OCI-LY7 (cell line): ENCODE results near the gene RPGRIP1L. TPM values are rescaled to one million over a fixed set of nuclear protein-coding genes. Genes with fewer than 3 reads are reported as not detected.

Experiments used
- BruUV-seq: library from RNA; stranded (reverse); fragments of 400-500 nt; replicated peaks from 2 replicates; lab custom pipeline; 2021; lab: Mats Ljungman, UMichigan
- CTCF ChIA-PET: fragments of 300-600 bp; sonication (Branson Sonifier 250); formaldehyde crosslinking; loops from one replicate; lab custom pipeline; 2022; ENCODE audit warnings: antibody characterized with exemption; ENCODE audit not compliant: unreplicated experiment; lab: Charles Lee
- POLR2A ChIA-PET: fragments of 300-600 bp; sonication (Branson Sonifier 250); formaldehyde crosslinking; loops from one replicate; lab custom pipeline; 2022; ENCODE audit warnings: antibody characterized with exemption; lab: Charles Lee
- DNase-seq: peaks from one replicate; pipeline ENCODE4 v3.0.0-alpha.2; 2015; ENCODE audit warnings: low spot score
- H2AFZ ChIP-seq: fragments of 200-600 bp; sonication (generic), shearing (Covaris generic); 2 replicates; pipeline ENCODE4 v1.6.1; 2014; ENCODE audit warnings: mild to moderate bottlenecking, antibody characterized with exemption, low read length, moderate library complexity
- H3K27ac ChIP-seq: fragments of 200-600 bp; sonication (generic); 2 replicates; pipeline ENCODE4 v1.5.1; 2014; ENCODE audit warnings: mixed run types, low read depth, mild to moderate bottlenecking, moderate library complexity, low read length, inconsistent platforms; ENCODE audit not compliant: poor library complexity, severe bottlenecking
- H3K36me3 ChIP-seq: fragments of 200-600 bp; sonication (generic); 2 replicates; pipeline ENCODE4 v1.6.1; 2014; ENCODE audit warnings: mild to moderate bottlenecking, antibody characterized with exemption, low read length, moderate library complexity, mixed read lengths; ENCODE audit not compliant: insufficient read depth
- H3K4me1 ChIP-seq: fragments of 200-600 bp; sonication (generic); 2 replicates; pipeline ENCODE4 v1.5.1; 2014; ENCODE audit warnings: mild to moderate bottlenecking, low read length; ENCODE audit not compliant: insufficient read depth, poor library complexity, severe bottlenecking
- H3K4me2 ChIP-seq: fragments of 200-600 bp; sonication (generic); 2 replicates; pipeline ENCODE4 v1.6.1; 2014; ENCODE audit warnings: mild to moderate bottlenecking, low read length
- H3K4me3 ChIP-seq: fragments of 200-600 bp; sonication (generic); 2 replicates; pipeline ENCODE4 v1.5.1; 2014; ENCODE audit warnings: mild to moderate bottlenecking, low read depth, low read length; ENCODE audit not compliant: poor library complexity, severe bottlenecking
- H3K79me2 ChIP-seq: fragments of 200-600 bp; sonication (generic); 2 replicates; pipeline ENCODE4 v1.6.1; 2016; ENCODE audit warnings: low read depth, mild to moderate bottlenecking, low read length, moderate library complexity, mixed read lengths; ENCODE audit not compliant: insufficient read depth
- H3K9me2 ChIP-seq: fragments of 200-600 bp; sonication (generic); 2 replicates; pipeline ENCODE4 v1.6.1; 2016; ENCODE audit warnings: mild to moderate bottlenecking, low read length, mixed read lengths; ENCODE audit not compliant: insufficient read depth
- H3K9me3 ChIP-seq: fragments of 200-600 bp; sonication (generic); 2 replicates; pipeline ENCODE4 v1.6.1; 2014; ENCODE audit warnings: mild to moderate bottlenecking, mixed run types, low read length, mixed read lengths
- H4K20me1 ChIP-seq: fragments of 200-600 bp; sonication (generic); 2 replicates; pipeline ENCODE4 v1.6.1; 2014; ENCODE audit warnings: mild to moderate bottlenecking, antibody characterized with exemption, low read length, moderate library complexity, mixed read lengths; ENCODE audit not compliant: insufficient read depth
- EZH2phosphoT487 ChIP-seq: fragments of 200-600 bp; sonication (generic); IDR thresholded peaks from 2 replicates; pipeline ENCODE4 v1.6.1; 2018; ENCODE audit warnings: low read depth, borderline replicate concordance, mild to moderate bottlenecking, mixed run types, antibody characterized with exemption, low read length, moderate library complexity, mixed read lengths
- intact Hi-C: fragments of 100-400 bp; cut with micrococcal nuclease; formaldehyde crosslinking; loops from one replicate; pipeline ENCODE4 v1.10.0; 2022; ENCODE audit not compliant: unreplicated experiment
- total RNA-seq, 2 experiments: library from RNA; depleted of rRNA in 1 of 2; stranded (reverse); fragments of >200 nt in 1 of 2; shearing (Covaris generic) in 1 of 2; gene quantifications; 2 replicates each; pipeline ENCODE4 v1.2.3, GENCODE V29; 2014 to 2022
- TF ChIP-seq, protein P1 (sequence below): fragments of 200-600 bp; sonication (generic); conservative IDR thresholded peaks from 2 replicates; pipeline ENCODE4 v1.5.1; 2014; ENCODE audit warnings: mild to moderate bottlenecking, antibody characterized with exemption, low read length, moderate library complexity, mixed read lengths

RPGRIP1L gene
- total RNA-seq, 2 experiments from 2014 or later: 12.7 to 15.4 TPM

DNA sequence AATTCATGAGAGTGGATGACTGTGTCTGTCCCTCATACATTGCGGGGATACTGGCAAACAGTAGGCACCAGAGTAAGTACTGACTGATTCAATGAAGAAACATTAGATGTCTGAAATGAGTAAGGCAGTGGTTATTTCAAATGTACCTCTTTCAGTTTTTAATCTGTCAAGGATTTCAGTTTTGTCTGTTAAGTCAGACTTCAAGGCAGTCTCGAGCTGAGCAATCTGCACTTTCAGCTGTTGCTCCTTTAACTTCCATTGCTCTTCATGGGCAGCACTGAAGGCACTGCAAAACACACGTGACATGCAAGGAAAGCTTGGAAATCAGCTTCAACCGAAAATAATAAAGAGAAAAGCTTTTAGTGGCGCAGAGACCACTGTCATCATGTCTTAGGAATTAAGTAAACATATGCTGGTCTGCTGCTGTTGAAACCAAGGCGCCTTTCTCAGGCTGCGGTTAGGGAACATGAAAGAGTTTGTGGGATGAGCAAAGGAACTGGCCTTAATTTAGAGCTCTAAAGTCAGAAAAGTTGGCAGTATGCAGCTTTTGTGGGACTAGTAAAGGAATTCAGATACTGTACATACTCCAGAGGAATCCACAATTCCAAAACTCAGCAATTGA is 38.8 kb downstream of the RPGRIP1L start:
- Histone ChIP-seq H3K36me3 (no peaks in the 10 kb centered on the region), H3K4me2 (no peak overlapping the region), H3K9me3 (no peaks in the 10 kb centered on the region), H3K9me2 (no peaks in the 10 kb centered on the region), H3K27ac (no peak overlapping the region), H3K4me3 (no peak overlapping the region), H2AFZ (no peak overlapping the region), H4K20me1 (no peaks in the 10 kb centered on the region), H3K79me2 (no peaks in the 10 kb centered on the region), H3K4me1 (no peaks in the 10 kb centered on the region)
- intact Hi-C loops: no loop called here
- ChIA-PET POLR2A (interaction anchor here (0.7 to 1.3 kb wide), 2 partner anchors 11 to 25 kb away, joined by 3 read pairs; no protein-coding TSS in a partner anchor), CTCF (no interaction called here)
- DNase-seq: no peak
- no TSS peak for BruUV-seq
- TF ChIP-seq EZH2phosphoT487: no peak
- TF ChIP-seq, protein P1, sequence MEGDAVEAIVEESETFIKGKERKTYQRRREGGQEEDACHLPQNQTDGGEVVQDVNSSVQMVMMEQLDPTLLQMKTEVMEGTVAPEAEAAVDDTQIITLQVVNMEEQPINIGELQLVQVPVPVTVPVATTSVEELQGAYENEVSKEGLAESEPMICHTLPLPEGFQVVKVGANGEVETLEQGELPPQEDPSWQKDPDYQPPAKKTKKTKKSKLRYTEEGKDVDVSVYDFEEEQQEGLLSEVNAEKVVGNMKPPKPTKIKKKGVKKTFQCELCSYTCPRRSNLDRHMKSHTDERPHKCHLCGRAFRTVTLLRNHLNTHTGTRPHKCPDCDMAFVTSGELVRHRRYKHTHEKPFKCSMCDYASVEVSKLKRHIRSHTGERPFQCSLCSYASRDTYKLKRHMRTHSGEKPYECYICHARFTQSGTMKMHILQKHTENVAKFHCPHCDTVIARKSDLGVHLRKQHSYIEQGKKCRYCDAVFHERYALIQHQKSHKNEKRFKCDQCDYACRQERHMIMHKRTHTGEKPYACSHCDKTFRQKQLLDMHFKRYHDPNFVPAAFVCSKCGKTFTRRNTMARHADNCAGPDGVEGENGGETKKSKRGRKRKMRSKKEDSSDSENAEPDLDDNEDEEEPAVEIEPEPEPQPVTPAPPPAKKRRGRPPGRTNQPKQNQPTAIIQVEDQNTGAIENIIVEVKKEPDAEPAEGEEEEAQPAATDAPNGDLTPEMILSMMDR: no peak

DNA sequence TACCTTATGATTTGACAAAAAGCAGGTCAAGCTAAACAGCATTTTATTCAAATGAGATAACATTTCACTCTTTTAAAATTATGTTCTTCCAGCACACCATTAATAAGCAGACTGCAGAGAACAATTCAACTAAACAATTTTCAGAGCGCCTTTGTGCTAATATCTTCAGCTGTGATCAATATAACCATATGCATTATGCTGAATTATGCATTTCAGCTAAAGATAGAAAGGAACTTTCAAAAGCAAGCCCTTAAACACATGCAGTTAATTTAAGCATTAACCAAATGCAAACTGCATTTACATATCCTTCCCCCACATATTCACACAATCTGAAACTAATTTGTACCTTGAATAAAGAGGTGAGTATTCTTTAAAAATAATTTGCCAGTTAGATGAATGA is 41.6 kb downstream of the RPGRIP1L start:
- CTCF ChIA-PET: no interaction called here
- intact Hi-C loops: no loop called here
- no peak overlapping the region for H2AFZ ChIP-seq
- H3K4me3 ChIP-seq: no peak overlapping the region
- no peaks in the 10 kb centered on the region for H3K36me3 ChIP-seq
- H3K27ac ChIP-seq: no peak overlapping the region
- no peak for TF ChIP-seq EZH2phosphoT487
- TF ChIP-seq, protein P1: no peak
- POLR2A ChIA-PET: interaction anchor here (0.6 to 1.2 kb wide), 2 partner anchors 21 to 69 kb away, joined by 3 to 4 read pairs; no protein-coding TSS in a partner anchor
- no peaks in the 10 kb centered on the region for H4K20me1 ChIP-seq
- H3K4me2 ChIP-seq: no peak overlapping the region
- H3K79me2 ChIP-seq: no peaks in the 10 kb centered on the region
- H3K4me1 ChIP-seq: no peaks in the 10 kb centered on the region
- no peaks in the 10 kb centered on the region for H3K9me2 ChIP-seq
- no TSS peak for BruUV-seq
- H3K9me3 ChIP-seq: no peaks in the 10 kb centered on the region
- DNase-seq: no peak

DNA sequence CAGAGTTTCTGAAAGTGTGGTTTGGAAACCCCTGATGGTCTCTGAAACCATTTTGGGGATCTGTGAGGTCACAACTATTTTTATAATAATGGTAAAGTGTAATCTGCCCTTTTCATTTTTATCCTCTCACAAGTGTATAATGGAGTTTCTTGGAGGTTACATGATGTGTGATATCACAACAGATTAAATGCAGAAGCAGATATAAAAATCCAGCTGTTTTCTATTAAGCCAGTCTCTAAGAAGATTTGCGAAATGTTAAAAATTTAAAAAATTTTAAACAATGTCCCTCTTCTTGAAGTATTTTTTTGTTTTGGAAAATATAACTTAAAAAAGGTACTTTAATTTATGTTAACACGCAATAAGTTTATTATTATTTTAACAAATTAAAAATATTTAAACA is 48.7 kb downstream of the RPGRIP1L start:
- Histone ChIP-seq H3K4me1 (no peaks in the 10 kb centered on the region), H3K27ac (no peak overlapping the region), H3K9me2 (no peaks in the 10 kb centered on the region), H3K79me2 (no peaks in the 10 kb centered on the region), H3K4me2 (no peak overlapping the region), H3K36me3 (peaks cover 18% of the 10 kb centered on the region; the same call in 1 of the 2 replicates), H2AFZ (no peak overlapping the region), H4K20me1 (no peaks in the 10 kb centered on the region), H3K4me3 (no peak overlapping the region), H3K9me3 (no peaks in the 10 kb centered on the region)
- TF ChIP-seq EZH2phosphoT487: no peak
- TF ChIP-seq, protein P1: no peak
- POLR2A ChIA-PET: interaction anchor here (0.5 kb wide), 1 partner anchor 30 kb away, joined by 3 read pairs; no protein-coding TSS in a partner anchor
- no peak for DNase-seq
- intact Hi-C loops: no loop called here
- BruUV-seq: no TSS peak
- CTCF ChIA-PET: no interaction called here
